DND-41 (cell line): ENCODE data around the gene OSCP1.

ENCODE experiments used
- CTCF ChIP-seq: IDR thresholded peaks from 2 replicates; pipeline ENCODE4 v1.5.1; 2012; ENCODE audit warnings: borderline replicate concordance, low read length, moderate library complexity, mild to moderate bottlenecking; ENCODE audit not compliant: poor library complexity, severe bottlenecking; ENCODE audit errors: extremely low read depth
- EZH2 ChIP-seq: IDR thresholded peaks from 3 replicates; pipeline ENCODE4 v1.6.1; 2012; ENCODE audit warnings: borderline replicate concordance, low read depth, mild to moderate bottlenecking, moderate library complexity, low read length, inconsistent platforms; ENCODE audit not compliant: severe bottlenecking

- TF ChIP-seq CTCF: no peak
- no peak for TF ChIP-seq EZH2
Observed at GRCh38 chr1:36384542-36385409, 65.5 kb downstream of the OSCP1 start.
